Activated effector memory CD4-positive, alpha-beta T cell treated with Interleukin-2 at 50 U/mL for 16 hours (primary cell): ENCODE data around the gene PPIL1.

Source experiments
- DNase-seq: peaks from one replicate; pipeline ENCODE4 v3.0.0-alpha.2; 2020

PPIL1 gene

DNA sequence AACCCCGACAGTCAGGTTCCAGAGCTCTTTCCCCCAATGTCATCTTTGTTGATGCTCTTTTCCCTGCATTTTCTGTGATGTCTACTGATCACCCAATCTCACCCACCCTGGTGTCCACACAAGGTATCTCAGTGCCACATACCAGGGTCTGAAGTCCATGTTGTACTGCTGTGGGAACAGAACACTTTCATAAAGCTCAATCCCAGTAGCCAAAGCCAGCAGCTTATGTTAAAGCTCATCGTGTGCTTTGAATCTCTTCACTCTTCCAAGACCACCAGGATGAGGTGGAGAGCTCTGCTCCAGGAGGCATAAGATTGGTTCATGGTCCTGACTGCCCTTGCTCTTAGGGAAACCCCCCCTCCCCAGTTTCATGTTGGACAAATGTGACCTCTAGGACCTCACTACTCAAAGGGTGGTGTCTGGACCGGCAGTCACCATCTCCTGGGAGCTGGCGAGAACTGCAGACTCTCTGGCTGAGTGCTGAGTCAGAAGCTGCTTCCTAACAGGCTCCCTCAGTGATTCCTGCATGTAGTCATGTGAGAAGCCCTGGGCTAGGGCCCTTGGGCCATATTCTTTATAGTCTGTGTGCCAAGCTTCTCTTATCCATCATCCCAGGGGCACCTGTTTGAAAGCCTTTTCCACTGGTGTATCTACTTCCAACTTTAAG is 22.0 kb downstream of the PPIL1 start:
- no peak for DNase-seq

DNA sequence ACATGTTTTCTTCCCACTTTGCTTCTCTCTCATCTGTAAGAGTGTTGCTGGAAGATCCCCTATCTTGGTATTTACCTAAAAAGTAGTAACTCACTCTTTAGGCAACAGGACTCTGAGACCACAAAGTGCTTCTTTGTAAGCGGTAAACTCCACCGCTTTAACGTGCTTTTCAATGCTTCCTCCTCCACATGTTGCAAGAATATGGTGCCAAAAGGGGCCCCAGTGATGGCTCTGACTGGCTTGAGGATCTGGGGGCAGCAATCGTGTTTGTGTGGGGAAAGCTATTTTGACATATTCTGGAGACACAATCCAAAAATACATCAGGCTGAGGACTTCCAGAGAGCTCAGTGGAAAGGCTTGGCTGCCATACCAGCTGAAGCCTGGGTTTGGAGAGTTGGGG is 23.0 kb downstream of the PPIL1 start:
- no peak for DNase-seq

DNA sequence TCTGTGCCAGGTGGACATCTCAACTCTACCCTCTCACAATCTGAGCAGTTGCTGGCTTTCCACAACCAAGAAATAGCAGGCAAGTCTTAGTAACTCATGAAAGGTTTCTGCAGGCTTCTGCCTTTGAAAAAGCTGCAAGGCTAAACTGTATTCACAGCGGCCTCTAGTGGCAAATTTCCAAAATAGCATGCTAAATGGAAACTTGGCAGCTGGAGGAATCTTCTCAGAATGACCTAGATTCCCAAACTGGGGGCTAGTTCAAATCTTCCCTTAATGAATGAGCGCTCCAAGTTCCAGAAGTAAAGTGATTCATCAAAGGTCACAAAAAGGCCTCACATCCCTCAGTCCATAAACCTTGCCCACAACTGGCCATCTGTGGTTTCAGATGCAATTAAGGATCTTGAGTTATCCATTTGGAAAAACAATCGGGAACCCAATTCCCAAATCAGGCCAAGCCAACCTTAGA is 23.4 kb downstream of the PPIL1 start:
- DNase-seq, result no peak

DNA sequence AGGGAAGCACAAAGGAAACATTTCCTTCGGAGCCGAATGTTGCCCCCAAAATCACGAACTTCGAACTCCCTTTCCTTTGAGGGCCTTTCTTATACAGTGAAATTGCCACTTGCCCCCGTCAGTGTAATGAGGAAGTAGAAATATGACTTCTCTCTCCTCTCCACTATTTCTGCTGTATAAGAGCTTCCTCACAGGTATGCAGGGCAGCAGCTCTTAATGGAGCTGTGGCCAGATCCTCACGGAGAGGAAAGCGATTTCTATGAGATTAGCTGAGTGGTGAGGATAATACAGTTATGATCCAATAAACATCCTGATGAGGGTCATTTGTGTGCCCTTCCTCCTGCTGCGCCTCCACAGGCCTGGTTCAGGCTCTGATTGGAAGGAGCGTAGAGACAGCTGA is 24.6 kb downstream of the PPIL1 start:
- DNase-seq, result no peak

DNA sequence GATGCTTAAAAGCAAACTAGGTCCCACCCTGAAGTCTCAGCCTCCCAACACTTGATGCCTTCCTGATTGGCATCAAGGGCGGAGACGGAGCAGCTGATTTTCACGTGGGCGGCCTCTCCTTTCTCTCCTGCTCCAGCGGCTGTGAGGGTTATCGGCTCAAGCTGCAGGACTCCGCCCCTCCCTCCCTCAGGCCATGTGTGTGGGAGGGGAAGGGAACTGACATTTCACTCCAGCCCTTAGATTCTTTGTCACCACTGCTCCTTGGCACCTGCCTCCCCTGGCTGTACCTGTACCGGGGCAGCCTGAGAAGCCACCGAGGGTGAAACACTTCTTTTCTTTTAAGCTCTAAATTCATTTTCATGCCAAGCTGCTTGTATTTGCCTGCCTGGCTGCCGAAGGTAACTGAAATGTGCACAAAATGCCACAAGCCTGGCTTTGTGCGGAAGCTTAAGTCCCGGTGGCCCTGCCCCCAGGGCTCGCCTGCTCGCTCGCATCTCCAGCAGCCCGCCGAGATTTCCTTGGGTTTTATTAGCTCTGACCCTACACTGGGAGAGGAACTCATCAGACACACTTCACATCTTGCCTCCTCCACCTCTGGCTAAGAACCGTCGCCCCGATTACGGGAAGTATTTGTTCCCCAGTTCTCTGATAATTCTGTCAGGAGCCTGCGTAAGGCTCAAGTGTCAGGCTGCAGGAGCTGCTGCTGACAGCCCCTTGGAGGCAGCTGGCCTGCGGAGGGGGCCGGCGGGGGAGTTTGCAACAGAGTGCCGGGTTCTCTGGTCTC is 25.8 kb downstream of the PPIL1 start:
- no peak for DNase-seq

DNA sequence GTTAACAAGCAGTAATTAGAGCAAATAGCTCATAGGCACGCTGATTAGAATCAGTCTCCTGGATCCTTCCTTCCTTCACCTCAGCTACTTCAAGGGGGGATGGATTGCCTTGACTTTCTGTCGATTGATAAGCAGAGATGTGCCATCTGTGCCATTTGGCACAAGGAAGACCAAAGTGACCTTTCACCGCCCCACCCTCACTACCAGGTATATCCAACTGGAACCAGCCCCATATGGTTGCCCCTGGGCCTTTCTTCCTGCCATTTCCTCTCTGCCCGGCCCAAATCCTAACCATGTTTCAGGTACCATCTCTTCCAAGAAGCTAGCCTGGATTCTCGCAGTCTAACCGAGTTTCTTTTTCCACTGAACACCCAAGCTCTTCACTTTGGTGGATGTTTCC is 26.6 kb downstream of the PPIL1 start:
- no peak for DNase-seq

DNA sequence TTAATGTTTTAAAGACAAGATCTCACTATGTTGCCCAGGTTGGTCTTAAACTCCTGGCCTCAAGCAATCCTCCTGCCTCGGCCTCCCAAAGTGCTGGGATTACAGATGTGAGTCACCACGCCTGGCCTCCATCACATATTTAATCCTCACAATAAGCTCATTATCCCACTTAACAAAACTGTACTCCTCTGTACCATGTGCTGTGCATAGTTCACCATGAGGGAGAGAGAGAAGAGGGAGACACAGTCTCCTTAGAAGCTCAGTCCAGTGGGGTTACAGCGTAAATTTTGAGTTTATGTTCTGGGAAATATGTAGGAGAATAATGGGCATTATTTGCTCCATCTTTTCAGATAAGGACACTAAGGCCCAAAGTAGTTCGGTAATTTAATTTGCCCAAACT is 27.5 kb downstream of the PPIL1 start:
- no peak for DNase-seq

DNA sequence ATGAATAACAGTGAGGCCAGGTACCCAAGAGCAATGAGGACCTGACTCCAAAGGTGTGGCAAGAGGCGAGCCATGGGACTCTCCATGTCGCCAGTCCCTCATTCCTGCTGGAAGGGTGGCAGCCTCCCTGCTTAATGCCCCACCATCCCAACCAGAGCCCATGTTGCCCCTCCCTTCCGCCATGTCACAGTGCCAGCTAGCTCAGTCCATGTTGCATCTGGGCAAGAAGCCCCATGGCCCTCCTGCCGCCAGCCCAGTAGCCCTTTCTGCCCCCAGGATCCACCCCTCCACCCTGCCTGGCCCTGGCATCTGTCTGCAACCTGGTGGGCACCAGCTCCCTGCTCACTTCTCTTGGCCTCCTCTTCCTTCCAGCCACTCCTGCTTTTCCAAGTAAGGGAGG is 29.4 kb downstream of the PPIL1 start:
- DNase-seq, result no peak

DNA sequence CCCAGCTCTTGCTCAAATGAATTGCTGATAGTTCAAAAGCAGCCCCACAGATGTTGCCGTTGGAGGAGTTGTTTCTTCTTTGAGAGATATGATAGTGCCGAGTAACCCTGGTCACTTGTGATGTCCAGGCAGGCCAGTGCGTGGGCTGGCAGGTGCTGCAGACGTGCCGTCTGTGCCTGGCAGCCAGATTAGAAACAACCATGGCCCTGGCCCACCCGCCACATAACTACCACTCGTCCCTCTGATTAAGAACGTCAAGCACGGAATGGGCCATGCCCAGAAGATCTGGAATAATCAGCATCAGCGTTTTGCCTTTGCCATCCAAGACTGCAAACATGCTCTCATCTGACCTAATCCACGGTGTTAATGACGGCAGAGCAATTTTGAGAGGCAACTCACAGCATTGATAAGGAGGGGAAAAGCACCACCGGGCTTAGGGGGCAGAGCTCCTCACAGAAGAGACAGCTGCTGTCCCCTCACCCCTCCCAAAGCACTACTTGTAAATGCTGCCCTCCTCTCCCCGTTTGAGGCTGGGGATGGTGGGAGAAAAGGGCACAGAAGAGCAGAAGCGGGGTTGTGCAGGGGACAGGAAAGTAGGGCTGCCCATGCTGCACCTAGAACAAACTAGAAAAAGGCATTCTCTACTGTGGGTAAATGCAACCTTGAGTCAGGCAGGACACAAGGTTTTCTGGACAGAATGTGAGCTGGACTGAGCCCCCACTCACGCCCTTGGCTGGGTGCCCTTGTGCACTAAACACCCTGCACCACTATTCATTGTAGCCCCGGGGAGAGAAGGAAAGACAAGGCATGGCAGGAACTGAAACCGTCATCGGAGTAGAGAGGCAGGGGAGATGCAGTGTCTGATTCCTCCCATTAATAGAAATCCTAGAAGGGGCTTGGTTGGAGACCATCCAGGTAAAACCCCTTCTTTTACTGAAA is 30.1 kb downstream of the PPIL1 start:
- no peak for DNase-seq

DNA sequence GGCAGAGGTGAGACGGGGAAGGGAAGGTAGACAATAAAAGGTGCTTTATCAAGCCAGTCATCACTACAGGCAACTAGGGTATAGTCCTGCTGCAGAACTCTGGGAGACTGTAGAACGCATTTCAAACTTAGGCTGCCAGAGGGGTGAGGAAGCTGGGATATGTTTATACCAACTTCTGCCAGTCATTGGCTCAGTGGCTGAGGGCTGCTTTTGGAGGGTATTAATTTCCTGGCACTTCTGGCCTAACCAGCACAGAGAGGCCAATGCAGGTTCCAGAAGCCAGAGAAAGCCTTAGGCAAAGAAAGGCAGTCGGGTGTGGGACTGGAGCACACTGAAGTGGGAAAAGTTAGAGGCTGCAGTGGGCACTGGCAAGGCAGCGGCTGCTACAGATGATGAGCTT is 31.4 kb downstream of the PPIL1 start:
- no peak for DNase-seq

DNA sequence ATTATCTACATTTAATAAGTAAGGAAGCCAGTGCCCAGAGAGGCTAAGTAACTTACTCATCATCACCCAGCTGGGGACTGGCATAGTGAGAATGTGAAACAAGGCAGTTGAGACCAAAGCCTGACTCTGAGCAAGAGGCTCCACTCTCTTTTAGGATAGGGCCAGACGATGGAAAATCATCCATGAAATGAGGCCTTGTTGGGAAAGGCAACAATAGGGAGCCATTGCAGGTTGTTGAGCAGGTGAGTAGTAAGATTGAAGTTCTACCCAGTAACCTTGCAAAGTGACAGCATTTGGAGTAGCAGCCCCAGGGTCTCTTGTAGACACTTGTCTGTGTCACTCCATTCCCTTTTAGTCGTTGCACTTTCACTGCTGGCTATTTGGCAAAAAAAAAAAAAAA is 32.8 kb downstream of the PPIL1 start:
- no peak for DNase-seq

DNA sequence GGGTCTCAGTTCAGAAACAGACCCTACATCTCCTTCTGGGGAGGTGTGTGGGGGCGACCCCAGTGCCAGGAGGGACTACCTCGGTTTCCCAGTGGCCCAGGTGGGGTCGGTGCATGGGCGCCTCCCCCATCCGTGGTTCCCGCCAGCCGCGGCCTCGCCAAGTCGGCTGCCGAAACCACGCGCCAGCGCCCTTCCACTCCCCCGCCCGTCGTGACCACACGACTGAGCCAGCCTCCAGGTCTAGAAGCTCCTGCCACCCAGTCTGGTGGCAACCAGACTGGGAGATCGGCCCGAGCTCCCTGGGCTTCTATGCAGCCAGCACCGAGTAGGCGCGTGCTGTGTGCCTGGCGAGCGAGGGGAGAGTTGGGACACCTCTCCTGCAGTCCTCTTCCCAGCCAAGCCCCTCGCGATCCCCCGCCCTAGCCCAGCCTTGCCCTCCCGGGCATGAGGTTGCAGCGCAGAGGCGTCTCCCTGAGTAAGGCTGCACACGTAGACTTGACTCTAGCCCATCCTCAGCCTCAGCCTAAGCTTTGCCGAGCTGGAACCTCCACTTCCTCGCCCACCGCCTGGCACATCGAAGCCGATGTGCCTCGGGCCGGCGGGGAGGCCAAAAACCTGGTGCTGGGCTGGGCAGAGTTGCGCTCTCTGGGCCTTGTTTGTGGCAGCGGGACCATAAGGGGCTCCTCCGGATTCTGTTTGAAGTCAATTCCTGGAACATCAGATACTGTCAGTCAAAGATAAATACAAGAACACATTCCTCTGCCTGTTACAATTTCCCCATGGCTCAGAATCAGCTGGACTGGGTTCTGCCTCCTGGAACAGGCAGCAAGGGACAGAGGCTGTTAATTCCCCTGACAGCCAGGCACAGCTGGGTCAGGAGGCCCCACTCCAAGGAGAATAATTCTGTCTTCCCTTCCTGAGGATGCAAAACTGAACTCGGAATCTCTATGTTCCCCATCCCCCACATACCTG is 33.9 kb downstream of the PPIL1 start:
- peak; percentile 6 for DNase-seq

DNA sequence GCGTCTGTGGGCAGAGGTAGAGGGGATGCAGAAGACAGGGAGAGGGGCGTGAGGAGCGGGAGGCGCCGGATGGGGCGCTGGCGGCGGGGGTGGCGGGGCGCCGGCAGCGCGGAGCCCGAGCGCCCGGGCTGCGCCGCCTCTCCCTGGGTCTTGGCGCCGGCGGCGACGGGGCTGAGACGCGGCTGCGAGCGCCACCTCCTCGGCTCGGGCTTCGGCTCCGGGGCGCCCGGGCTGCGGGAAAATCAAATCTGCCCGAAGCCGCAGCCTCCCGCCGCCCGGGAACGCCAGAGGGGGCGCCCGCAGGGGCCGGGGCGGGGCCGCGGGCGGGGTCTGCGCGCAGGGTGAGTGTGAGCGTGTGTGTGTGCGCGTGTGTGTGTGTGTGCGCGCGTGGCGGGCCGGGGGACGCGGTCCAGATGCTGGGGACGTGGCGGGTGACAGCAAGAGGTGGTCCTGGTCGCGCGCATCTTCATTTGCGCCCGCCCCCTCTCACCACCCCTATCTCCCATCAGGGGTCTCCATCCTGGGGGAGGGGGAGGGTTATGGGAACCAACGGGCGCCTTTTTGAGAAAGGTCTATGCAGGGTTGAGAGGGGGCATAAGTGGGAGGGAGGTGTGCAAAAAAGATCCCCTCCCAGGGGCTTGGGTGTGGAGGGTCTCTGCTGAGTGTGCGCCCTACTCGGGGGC is 34.7 kb downstream of the PPIL1 start:
- peak; percentile 31 for DNase-seq

DNA sequence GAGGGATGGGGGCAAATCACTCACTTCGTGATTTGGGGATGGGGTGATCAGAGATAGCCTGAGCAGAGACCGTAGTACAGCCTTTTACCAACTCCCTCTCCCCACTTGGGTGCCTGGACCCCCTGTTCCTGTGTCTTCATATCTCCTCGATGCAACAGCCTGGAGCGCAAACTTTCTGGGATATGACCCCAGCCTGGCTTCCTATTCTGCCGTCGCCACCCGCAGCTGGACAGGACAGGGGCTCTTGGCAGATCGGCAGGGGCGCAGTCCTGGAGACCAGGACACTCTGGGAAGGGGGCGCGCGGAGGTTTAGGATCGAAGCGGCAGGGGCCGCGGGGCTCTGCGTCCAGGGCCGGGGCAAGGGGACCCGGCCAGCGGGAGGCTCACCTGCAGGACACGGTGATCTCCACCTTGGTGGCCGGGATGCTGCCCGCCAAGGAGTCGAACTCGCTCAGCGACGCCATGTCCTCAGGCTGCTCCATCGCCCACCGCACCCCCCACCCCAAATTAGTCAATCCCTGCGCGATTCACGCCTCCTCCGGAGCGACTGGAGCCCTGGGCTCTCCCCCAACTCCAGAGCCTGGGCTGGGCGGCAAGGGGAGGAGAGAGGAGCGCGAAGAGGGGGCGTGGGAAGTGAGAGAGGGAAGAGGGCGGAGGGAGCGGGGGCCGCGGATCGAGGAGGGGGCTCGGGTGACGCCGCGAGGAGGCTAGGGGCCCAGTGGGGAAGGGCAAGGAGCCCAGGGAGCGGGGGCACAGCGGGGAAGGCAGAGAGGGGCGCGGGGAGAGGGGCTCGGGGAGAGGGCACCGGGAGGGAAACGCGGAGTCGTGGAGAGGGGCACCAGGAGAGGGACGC is 35.5 kb downstream of the PPIL1 start, which contains the start of gene CPNE5:
Gene CPNE5 (minus strand): TSS at position 549 of the 853 bp plus-strand sequence. CDS start 67 bp downstream, at position 482.
- no peak for DNase-seq

DNA sequence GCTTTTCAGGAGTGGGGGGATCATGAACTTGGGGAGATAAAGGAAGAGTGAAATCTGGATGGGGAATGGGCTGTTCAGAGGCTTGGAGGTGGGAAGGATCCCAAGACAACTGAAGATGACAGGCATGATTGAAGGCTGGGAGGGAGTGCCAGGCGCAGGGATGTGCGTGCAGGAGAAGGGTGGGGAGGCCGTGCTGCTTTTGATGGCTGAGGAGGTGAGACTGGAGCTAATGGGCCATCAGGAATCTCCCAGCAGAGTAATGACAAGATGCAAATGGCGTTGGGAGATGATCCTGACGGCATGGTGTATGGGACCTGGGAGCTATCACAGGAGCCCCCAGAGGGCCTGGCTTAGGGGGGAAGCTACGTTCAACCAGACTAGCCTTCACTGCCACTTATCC is 36.9 kb downstream of the PPIL1 start:
- DNase-seq, result no peak

DNA sequence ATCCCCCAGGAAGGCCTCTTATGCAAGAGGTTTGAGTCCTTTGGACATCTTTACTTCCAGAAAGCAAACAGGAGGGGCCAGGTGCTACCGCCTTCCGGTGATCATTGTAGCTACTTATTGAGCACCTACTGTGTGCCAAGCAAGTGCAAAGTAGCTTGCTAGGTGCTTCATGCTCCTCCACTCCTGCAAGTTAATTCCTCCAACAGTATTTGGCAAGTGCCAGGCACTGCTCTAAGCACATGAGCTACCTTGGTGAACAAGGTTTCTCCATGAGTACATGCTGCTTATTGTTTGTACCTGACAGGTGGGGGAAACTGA is 37.6 kb downstream of the PPIL1 start:
- no peak for DNase-seq

DNA sequence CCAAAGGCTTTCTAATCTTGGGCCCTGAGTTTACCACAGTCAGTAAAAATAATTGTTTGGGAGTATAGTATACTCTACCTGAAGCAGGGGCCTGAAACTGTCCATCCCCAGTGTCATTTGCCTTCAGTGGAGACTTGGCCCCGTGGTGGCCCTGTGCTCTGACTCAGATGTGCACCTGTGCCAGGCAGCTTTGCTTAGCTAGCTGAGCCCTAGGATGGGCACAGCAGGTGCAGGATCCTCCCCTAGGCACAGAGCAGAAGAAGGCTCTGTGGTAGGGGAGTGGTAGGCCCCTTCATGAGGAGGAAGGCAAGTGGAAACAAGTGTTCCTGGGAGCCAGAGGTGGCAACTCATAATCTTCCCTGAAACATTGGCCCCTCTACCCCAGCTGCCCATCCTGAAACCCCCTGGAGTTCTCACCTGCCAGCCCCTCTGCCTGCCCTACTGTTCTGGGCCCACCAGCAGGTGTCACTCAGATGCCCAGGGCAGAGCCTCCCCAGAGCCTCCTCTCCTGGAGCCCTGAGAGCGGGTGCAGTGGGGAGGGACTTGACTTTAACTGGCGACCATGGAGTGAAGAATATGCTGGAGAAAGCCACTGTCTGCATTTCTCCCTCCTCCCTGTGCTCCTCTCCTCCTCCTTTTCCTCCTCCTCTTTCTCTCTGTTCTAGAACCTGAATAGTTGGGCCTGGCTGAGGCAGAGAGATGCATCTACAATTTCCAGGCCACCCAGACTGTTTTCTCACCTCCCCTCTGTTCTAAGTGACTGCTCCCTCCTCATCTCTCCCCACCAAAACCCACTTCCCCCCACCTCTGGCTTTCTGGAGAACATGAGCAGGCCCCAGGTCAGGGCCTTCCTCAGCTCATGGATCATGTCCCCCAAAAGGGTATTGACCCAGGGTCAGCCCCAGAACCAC is 38.2 kb downstream of the PPIL1 start:
- DNase-seq, result no peak

DNA sequence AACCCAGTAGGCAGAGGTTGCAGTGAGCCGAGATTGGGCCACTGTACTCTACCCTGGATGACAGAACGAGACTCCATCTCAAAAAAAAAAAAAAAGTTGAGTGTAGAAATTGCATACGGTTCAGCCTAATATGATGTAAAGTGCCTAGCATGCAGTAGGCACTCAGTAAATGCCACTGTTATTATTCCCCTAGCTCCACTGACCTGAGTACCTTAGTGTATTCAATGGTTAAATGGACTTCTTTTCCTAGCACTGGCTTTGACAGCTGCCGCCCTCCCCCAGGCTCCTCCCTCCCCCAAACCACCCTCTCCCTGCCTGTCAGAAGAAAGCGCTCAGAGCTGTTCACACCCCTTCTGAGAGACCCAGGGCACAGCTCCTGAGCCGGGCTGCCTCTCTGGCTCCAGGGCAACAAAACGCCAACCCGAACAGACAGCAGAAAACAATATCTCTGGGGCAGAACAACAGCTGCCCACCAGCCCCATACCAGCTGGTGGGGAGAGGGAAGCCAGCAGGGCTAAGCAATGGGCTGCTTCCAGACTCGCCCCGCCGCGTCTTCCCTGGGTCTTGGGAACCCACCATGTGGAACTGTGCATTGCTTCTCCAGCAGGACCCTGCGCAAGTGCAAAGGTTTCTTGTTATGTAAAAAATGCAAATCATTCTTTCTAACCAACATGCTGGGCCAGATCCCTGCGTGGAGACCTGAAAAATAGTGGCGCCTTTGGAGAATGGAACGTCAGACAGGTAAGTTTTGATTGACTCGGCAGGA is 39.8 kb downstream of the PPIL1 start:
- no peak for DNase-seq
